H9 (cell line): ENCODE data around the gene KDM4F. TPM values are rescaled to one million over a fixed set of nuclear protein-coding genes. Genes with fewer than 3 reads are reported as not detected.

Source experiments
- DNase-seq: peaks from one replicate; pipeline ENCODE4 v3.0.0-alpha.2; 2017
- H2AFZ ChIP-seq: one replicate; pipeline ENCODE4 v1.6.1; 2013; ENCODE audit warnings: mild to moderate bottlenecking, low read length, control low read depth, moderate library complexity
- H2AK5ac ChIP-seq: 2 replicates; pipeline ENCODE4 v1.6.1; 2013; ENCODE audit warnings: low read length, control low read depth, mixed read lengths; ENCODE audit not compliant: insufficient read length
- H2BK120ac ChIP-seq: one replicate; pipeline ENCODE4 v1.6.1; 2013; ENCODE audit warnings: low read depth, mild to moderate bottlenecking, low read length, control low read depth, inconsistent platforms; ENCODE audit not compliant: poor library complexity, severe bottlenecking
- H2BK12ac ChIP-seq: 2 replicates; pipeline ENCODE4 v1.6.1; 2013; ENCODE audit warnings: low read length, control low read depth, mixed read lengths, low read depth; ENCODE audit not compliant: insufficient read length
- H2BK15ac ChIP-seq: 2 replicates; pipeline ENCODE4 v1.6.1; 2013; ENCODE audit warnings: low read depth, low read length, control low read depth
- H2BK20ac ChIP-seq: one replicate; pipeline ENCODE4 v1.6.1; 2013; ENCODE audit warnings: low read depth, mild to moderate bottlenecking, low read length, control low read depth, inconsistent platforms; ENCODE audit not compliant: poor library complexity, severe bottlenecking
- H2BK5ac ChIP-seq: 2 replicates; pipeline ENCODE4 v1.6.1; 2013; ENCODE audit warnings: low read length, control low read depth, mixed read lengths; ENCODE audit not compliant: insufficient read length
- H3K14ac ChIP-seq: 2 replicates; pipeline ENCODE4 v1.6.1; 2013; ENCODE audit warnings: low read length, control low read depth; ENCODE audit not compliant: insufficient read depth
- H3K18ac ChIP-seq: 2 replicates; pipeline ENCODE4 v1.6.1; 2013; ENCODE audit warnings: low read depth, mild to moderate bottlenecking, mixed read lengths, low read length, control low read depth; ENCODE audit not compliant: insufficient read length
- H3K23ac ChIP-seq: 2 replicates; pipeline ENCODE4 v1.6.1; 2013; ENCODE audit warnings: low read length, control low read depth, mixed read lengths, low read depth; ENCODE audit not compliant: insufficient read length
- H3K23me2 ChIP-seq: 2 replicates; pipeline ENCODE4 v1.6.1; 2013; ENCODE audit warnings: low read depth, mild to moderate bottlenecking, mixed read lengths, low read length, control low read depth; ENCODE audit not compliant: insufficient read length, poor library complexity, severe bottlenecking
- H3K27ac ChIP-seq: 2 replicates; pipeline ENCODE4 v1.5.1; 2013; ENCODE audit warnings: low read length, control low read depth, mixed read lengths, low read depth; ENCODE audit not compliant: insufficient read length
- H3K27me3 ChIP-seq: 2 replicates; pipeline ENCODE4 v1.6.1; 2013; ENCODE audit warnings: low read length, control low read depth, inconsistent platforms; ENCODE audit not compliant: insufficient read depth
- H3K4ac ChIP-seq: 2 replicates; pipeline ENCODE4 v1.6.1; 2013; ENCODE audit warnings: low read depth, mild to moderate bottlenecking, control low read depth, inconsistent platforms, low read length, moderate library complexity
- H3K4me1 ChIP-seq: 2 replicates; pipeline ENCODE4 v1.6.1; 2013; ENCODE audit warnings: low read length, control low read depth, inconsistent platforms; ENCODE audit not compliant: insufficient read depth
- H3K4me2 ChIP-seq: 2 replicates; pipeline ENCODE4 v1.6.1; 2013; ENCODE audit warnings: low read length, control low read depth, mixed read lengths; ENCODE audit not compliant: insufficient read length, insufficient read depth
- H3K56ac ChIP-seq: 2 replicates; pipeline ENCODE4 v1.6.1; 2013; ENCODE audit warnings: low read depth, mild to moderate bottlenecking, mixed read lengths, low read length, control low read depth; ENCODE audit not compliant: insufficient read length
- H3K79me1 ChIP-seq: 2 replicates; pipeline ENCODE4 v1.6.1; 2013; ENCODE audit warnings: low read depth, mild to moderate bottlenecking, moderate library complexity, low read length, control low read depth, inconsistent platforms; ENCODE audit not compliant: insufficient read depth, poor library complexity, severe bottlenecking
- H3K79me2 ChIP-seq: 2 replicates; pipeline ENCODE4 v1.6.1; 2013; ENCODE audit warnings: low read length, control low read depth, inconsistent platforms; ENCODE audit not compliant: insufficient read depth
- H3K9ac ChIP-seq: 2 replicates; pipeline ENCODE4 v1.6.1; 2013; ENCODE audit warnings: low read length, control low read depth, mixed read lengths; ENCODE audit not compliant: insufficient read length; ENCODE audit errors: extremely low read depth
- H3K9me3 ChIP-seq: one replicate; pipeline ENCODE4 v1.6.1; 2013; ENCODE audit warnings: low read depth, low read length, inconsistent platforms; ENCODE audit not compliant: control insufficient read depth
- H3T11ph ChIP-seq: one replicate; pipeline ENCODE4 v1.6.1; 2013; ENCODE audit warnings: mild to moderate bottlenecking, low read length, control low read depth, inconsistent platforms
- H4K20me1 ChIP-seq: one replicate; pipeline ENCODE4 v1.6.1; 2013; ENCODE audit not compliant: control insufficient read depth, insufficient read length, insufficient read depth
- H4K5ac ChIP-seq: 2 replicates; pipeline ENCODE4 v1.6.1; 2013; ENCODE audit warnings: low read depth, mild to moderate bottlenecking, mixed read lengths, low read length, control low read depth; ENCODE audit not compliant: insufficient read length
- H4K8ac ChIP-seq: replicated peaks from 2 replicates; pipeline ENCODE4 v1.6.1; 2013; ENCODE audit warnings: low read length, control low read depth, mixed read lengths, low read depth; ENCODE audit not compliant: insufficient read length
- H4K91ac ChIP-seq: 2 replicates; pipeline ENCODE4 v1.6.1; 2013; ENCODE audit warnings: low read depth, mild to moderate bottlenecking, moderate library complexity, mixed read lengths, low read length, control low read depth; ENCODE audit not compliant: insufficient read length
- H3K27ac Mint-ChIP-seq, 3 experiments: 2 replicates in 2 of 3; 3 replicates in 1 of 3; pipeline ENCODE4 v1.8.0; 2020 to 2021; ENCODE audit warnings: mixed read lengths in 3 of 3, mild to moderate bottlenecking in 1 of 3, moderate library complexity in 1 of 3
- H3K27me3 Mint-ChIP-seq: 2 replicates; pipeline ENCODE4 v1.8.0; 2021; ENCODE audit warnings: low read depth, mild to moderate bottlenecking, moderate library complexity, mixed read lengths
- H3K36me3 Mint-ChIP-seq, 3 experiments: 2 replicates in 2 of 3; 3 replicates in 1 of 3; pipeline ENCODE4 v1.8.0; 2020 to 2021; ENCODE audit warnings: low read depth in 3 of 3, mixed read lengths in 3 of 3; ENCODE audit not compliant: insufficient read depth in 1 of 3
- H3K4me1 Mint-ChIP-seq, 2 experiments: 2 replicates each; pipeline ENCODE4 v1.8.0; 2020; ENCODE audit warnings: mixed read lengths in 2 of 2
- H3K4me3 Mint-ChIP-seq, 2 experiments: 2 replicates in 1 of 2; 3 replicates in 1 of 2; pipeline ENCODE4 v1.8.0; 2020 to 2021; ENCODE audit warnings: mild to moderate bottlenecking in 2 of 2, mixed read lengths in 2 of 2, moderate library complexity in 1 of 2
- H3K9me3 Mint-ChIP-seq, 2 experiments: 2 replicates in 1 of 2; 3 replicates in 1 of 2; pipeline ENCODE4 v1.8.0; 2020; ENCODE audit warnings: mild to moderate bottlenecking in 2 of 2, mixed read lengths in 2 of 2, moderate library complexity in 1 of 2
- WGBS: extraction: QIAGEN DNeasy Blood & Tissue Kit; methylation state at CpG from one replicate; pipeline ENCODE4 v1.1.7; 2013; ENCODE audit warnings: missing lambda C conversion rate, low lambda C conversion rate, mixed read lengths; ENCODE audit not compliant: insufficient read length; ENCODE audit errors: extremely low coverage; 5-methylcytosine and 5-hydroxymethylcytosine counted together
- total RNA-seq: library from RNA; stranded (reverse); gene quantifications from 2 replicates; pipeline ENCODE4 v1.2.1, GENCODE V29; 2021
- TF ChIP-seq, protein P1 (sequence below): fragments of 200-600 bp; sonication (generic); conservative IDR thresholded peaks from 3 replicates; pipeline ENCODE4 v1.8.0; 2021; ENCODE audit warnings: antibody characterized with exemption, mild to moderate bottlenecking

The KDM4F gene
- total RNA-seq, 1 experiment from 2014 or later: not detected

DNA sequence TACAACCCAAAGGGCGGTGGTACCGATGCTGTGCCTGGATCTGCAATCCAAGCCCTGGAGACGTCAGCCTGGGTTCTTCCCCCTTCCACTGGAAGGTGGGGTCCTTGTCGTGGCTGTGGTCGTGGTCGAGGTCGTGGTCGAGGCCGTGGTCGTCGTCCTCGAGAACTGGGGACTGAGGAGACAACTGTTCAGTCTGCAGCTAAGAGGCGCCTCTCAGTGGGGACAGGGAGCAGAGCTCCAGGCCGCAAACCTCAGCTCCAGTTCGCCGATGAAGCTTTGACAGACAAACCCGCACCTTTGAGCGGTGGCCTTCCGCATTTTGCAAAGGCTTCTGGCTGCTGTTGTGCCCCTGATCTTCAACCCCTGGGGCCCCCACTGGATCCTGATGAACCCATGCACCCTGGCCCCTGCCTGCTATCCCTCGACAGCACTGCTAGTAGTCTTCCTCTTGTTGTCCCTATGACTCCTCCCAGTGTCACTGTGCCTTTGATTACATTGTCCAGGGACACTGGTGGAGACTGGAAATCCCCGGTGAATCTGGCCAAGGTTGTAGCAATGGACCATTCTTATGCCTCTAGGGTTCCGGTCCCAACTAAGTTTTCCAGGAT is 1.5 kb downstream of the KDM4F start:
- Histone ChIP-seq H4K20me1 (no peaks in the 10 kb centered on the region), H2AK5ac (no peak overlapping the region), H3K4me2 (no peak overlapping the region), H3K23me2 (no peaks in the 10 kb centered on the region), H3K27ac (no peak overlapping the region), H3K9ac (no peak overlapping the region), H3K79me2 (no peaks in the 10 kb centered on the region), H4K91ac (no peak overlapping the region), H2BK120ac (no peak overlapping the region), H4K5ac (no peak overlapping the region), H2BK20ac (no peak overlapping the region), H3K23ac (no peak overlapping the region), H2BK12ac (no peak overlapping the region), H3K4ac (no peak overlapping the region), H2AFZ (no peak overlapping the region), H3K56ac (no peak overlapping the region), H3K4me1 (no peaks in the 10 kb centered on the region), H3K79me1 (no peaks in the 10 kb centered on the region), H2BK15ac (no peak overlapping the region), H4K8ac (no peak overlapping the region), H2BK5ac (no peak overlapping the region), H3K9me3 (no peaks in the 10 kb centered on the region), H3K14ac (no peak overlapping the region), H3K18ac (no peak overlapping the region), H3T11ph (no peak overlapping the region), H3K27me3 (no peaks in the 10 kb centered on the region)
- no peak for DNase-seq
- H3K4me3 Mint-ChIP-seq: no peak overlapping the region
- H3K27me3 Mint-ChIP-seq: peaks cover 31% of the 10 kb centered on the region
- H3K27ac Mint-ChIP-seq: no peak overlapping the region; a peak in 1 of 7 replicates
- H3K36me3 Mint-ChIP-seq: no peaks in the 10 kb centered on the region
- H3K4me1 Mint-ChIP-seq: no peaks in the 10 kb centered on the region
- no peaks in the 10 kb centered on the region for H3K9me3 Mint-ChIP-seq
- TF ChIP-seq, protein P1, sequence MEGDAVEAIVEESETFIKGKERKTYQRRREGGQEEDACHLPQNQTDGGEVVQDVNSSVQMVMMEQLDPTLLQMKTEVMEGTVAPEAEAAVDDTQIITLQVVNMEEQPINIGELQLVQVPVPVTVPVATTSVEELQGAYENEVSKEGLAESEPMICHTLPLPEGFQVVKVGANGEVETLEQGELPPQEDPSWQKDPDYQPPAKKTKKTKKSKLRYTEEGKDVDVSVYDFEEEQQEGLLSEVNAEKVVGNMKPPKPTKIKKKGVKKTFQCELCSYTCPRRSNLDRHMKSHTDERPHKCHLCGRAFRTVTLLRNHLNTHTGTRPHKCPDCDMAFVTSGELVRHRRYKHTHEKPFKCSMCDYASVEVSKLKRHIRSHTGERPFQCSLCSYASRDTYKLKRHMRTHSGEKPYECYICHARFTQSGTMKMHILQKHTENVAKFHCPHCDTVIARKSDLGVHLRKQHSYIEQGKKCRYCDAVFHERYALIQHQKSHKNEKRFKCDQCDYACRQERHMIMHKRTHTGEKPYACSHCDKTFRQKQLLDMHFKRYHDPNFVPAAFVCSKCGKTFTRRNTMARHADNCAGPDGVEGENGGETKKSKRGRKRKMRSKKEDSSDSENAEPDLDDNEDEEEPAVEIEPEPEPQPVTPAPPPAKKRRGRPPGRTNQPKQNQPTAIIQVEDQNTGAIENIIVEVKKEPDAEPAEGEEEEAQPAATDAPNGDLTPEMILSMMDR: no peak
- WGBS: no CpG with 5 or more reads among the region's 22 CpGs
